Measurements from ENCODE around the gene DIDO1.

DNA sequence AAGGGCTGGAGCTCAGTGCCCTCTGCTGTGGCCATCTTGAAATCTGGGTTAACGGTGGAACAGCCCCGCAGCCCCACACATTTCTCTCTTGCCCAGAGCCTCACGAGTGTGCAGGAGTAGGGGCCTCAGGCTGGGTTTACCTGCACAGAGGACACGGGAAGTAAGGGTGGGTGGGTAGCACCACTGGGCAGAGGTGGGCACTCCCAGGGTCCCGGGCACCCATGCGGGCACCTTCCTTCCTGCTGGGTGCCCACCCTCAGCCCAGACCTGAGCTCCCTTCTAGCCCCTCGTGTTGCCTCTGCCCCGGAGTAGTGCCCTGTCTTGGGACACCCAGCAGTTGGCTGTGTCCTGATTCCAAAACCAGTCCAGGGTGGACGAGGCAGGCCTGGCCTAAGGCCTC is 98.3 kb downstream of the DIDO1 start:
- TF ChIP-seq CTCF (IDR thresholded peaks at IDR 0.05) (no peak), POLR2AphosphoS5 (IDR thresholded peaks at IDR 0.05) (no peak), POLR2A (IDR thresholded peaks at IDR 0.05) (no peak), EP300 (IDR thresholded peaks at IDR 0.05) (no peak)
